ENCODE results near the gene LRGUK. TPM values are rescaled to one million over a fixed set of nuclear protein-coding genes. Genes with fewer than 3 reads are reported as not detected.

LRGUK gene
- total and polyA plus RNA-seq, 2 of the 8 experiments (the other 6 are each of a cell fraction or from before 2014, with no cell fraction given), result 1.5 to 3.6 TPM

- TF ChIP-seq, protein P1, sequence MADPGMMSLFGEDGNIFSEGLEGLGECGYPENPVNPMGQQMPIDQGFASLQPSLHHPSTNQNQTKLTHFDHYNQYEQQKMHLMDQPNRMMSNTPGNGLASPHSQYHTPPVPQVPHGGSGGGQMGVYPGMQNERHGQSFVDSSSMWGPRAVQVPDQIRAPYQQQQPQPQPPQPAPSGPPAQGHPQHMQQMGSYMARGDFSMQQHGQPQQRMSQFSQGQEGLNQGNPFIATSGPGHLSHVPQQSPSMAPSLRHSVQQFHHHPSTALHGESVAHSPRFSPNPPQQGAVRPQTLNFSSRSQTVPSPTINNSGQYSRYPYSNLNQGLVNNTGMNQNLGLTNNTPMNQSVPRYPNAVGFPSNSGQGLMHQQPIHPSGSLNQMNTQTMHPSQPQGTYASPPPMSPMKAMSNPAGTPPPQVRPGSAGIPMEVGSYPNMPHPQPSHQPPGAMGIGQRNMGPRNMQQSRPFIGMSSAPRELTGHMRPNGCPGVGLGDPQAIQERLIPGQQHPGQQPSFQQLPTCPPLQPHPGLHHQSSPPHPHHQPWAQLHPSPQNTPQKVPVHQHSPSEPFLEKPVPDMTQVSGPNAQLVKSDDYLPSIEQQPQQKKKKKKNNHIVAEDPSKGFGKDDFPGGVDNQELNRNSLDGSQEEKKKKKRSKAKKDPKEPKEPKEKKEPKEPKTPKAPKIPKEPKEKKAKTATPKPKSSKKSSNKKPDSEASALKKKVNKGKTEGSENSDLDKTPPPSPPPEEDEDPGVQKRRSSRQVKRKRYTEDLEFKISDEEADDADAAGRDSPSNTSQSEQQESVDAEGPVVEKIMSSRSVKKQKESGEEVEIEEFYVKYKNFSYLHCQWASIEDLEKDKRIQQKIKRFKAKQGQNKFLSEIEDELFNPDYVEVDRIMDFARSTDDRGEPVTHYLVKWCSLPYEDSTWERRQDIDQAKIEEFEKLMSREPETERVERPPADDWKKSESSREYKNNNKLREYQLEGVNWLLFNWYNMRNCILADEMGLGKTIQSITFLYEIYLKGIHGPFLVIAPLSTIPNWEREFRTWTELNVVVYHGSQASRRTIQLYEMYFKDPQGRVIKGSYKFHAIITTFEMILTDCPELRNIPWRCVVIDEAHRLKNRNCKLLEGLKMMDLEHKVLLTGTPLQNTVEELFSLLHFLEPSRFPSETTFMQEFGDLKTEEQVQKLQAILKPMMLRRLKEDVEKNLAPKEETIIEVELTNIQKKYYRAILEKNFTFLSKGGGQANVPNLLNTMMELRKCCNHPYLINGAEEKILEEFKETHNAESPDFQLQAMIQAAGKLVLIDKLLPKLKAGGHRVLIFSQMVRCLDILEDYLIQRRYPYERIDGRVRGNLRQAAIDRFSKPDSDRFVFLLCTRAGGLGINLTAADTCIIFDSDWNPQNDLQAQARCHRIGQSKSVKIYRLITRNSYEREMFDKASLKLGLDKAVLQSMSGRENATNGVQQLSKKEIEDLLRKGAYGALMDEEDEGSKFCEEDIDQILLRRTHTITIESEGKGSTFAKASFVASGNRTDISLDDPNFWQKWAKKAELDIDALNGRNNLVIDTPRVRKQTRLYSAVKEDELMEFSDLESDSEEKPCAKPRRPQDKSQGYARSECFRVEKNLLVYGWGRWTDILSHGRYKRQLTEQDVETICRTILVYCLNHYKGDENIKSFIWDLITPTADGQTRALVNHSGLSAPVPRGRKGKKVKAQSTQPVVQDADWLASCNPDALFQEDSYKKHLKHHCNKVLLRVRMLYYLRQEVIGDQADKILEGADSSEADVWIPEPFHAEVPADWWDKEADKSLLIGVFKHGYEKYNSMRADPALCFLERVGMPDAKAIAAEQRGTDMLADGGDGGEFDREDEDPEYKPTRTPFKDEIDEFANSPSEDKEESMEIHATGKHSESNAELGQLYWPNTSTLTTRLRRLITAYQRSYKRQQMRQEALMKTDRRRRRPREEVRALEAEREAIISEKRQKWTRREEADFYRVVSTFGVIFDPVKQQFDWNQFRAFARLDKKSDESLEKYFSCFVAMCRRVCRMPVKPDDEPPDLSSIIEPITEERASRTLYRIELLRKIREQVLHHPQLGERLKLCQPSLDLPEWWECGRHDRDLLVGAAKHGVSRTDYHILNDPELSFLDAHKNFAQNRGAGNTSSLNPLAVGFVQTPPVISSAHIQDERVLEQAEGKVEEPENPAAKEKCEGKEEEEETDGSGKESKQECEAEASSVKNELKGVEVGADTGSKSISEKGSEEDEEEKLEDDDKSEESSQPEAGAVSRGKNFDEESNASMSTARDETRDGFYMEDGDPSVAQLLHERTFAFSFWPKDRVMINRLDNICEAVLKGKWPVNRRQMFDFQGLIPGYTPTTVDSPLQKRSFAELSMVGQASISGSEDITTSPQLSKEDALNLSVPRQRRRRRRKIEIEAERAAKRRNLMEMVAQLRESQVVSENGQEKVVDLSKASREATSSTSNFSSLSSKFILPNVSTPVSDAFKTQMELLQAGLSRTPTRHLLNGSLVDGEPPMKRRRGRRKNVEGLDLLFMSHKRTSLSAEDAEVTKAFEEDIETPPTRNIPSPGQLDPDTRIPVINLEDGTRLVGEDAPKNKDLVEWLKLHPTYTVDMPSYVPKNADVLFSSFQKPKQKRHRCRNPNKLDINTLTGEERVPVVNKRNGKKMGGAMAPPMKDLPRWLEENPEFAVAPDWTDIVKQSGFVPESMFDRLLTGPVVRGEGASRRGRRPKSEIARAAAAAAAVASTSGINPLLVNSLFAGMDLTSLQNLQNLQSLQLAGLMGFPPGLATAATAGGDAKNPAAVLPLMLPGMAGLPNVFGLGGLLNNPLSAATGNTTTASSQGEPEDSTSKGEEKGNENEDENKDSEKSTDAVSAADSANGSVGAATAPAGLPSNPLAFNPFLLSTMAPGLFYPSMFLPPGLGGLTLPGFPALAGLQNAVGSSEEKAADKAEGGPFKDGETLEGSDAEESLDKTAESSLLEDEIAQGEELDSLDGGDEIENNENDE (IDR thresholded peaks at IDR 0.05; ENCODE audit: insufficient replicate concordance, low read length), result no peak
- TF ChIP-seq CTCF (IDR thresholded peaks at IDR 0.05; ENCODE audit: control extremely low read depth in 1 of 3, insufficient read depth in 1 of 3, low read depth in 1 of 3, low read length in 3 of 3) (no peak), ASH2L (IDR thresholded peaks at IDR 0.05; ENCODE audit: low read length) (no peak), GTF2F1 (IDR thresholded peaks at IDR 0.05; ENCODE audit: borderline replicate concordance, low read depth, low read length) (no peak), SIRT6 (IDR thresholded peaks at IDR 0.05; ENCODE audit: low read length) (no peak), CHD2 (IDR thresholded peaks at IDR 0.05; ENCODE audit: low read length) (no peak), SAP30 (IDR thresholded peaks at IDR 0.05; ENCODE audit: insufficient read depth, insufficient replicate concordance, low read length) (no peak), RNF2 (IDR thresholded peaks at IDR 0.05; ENCODE audit: borderline replicate concordance, low read depth, low read length, missing control alignments, poor library complexity, severe bottlenecking) (no peak), SRF (IDR thresholded peaks at IDR 0.05; ENCODE audit: low read depth, low read length) (no peak)
Observed at GRCh38 chr7:134155871-134156270, 28.7 kb downstream of the LRGUK start (continued).
